ENCODE data around the gene P3H3. TPM values are rescaled to one million over a fixed set of nuclear protein-coding genes. Genes with fewer than 3 reads are reported as not detected.

P3H3 gene
- total and polyA plus RNA-seq, 2 of the 4 experiments (the other 2 are of a cell fraction): 27.8 to 83.9 TPM

- Histone ChIP-seq H4K91ac (ENCODE audit: insufficient read depth, low read depth, low read length) (no peak overlapping the region), H3K23ac (ENCODE audit: low read depth, low read length) (no peak overlapping the region), H3K36me3 (ENCODE audit: control insufficient read depth, insufficient read depth, low read length) (peaks cover 5% of the 10 kb centered on the region; the same call in 1 of the 2 replicates), H3K4ac (ENCODE audit: low read depth, low read length) (no peak overlapping the region), H3K79me1 (ENCODE audit: low read depth in 1 of 2, low read length in 2 of 2) (no peaks in the 10 kb centered on the region), H3K14ac (replicated peaks; ENCODE audit: low read depth, low read length) (no peak overlapping the region), H3K27ac (ENCODE audit: insufficient read depth, low read length) (no peak overlapping the region), H2BK5ac (ENCODE audit: low read depth, low read length, poor library complexity, severe bottlenecking) (no peak overlapping the region), H2AFZ (replicated peaks; ENCODE audit: low read length, poor library complexity) (no peak overlapping the region), H3K27me3 (ENCODE audit: control insufficient read depth, insufficient read depth, low read length) (no peaks in the 10 kb centered on the region), H2BK20ac (ENCODE audit: low read depth, low read length) (no peak overlapping the region), H4K20me1 (ENCODE audit: insufficient read depth, low read length) (no peaks in the 10 kb centered on the region), H3K9me1 (ENCODE audit: insufficient read depth, low read length) (no peaks in the 10 kb centered on the region), H3K4me1 (ENCODE audit: control insufficient read depth, insufficient read depth, low read length) (no peaks in the 10 kb centered on the region), H2AK9ac (replicated peaks; ENCODE audit: low read depth, low read length, poor library complexity) (no peak overlapping the region), H4K8ac (ENCODE audit: low read depth in 2 of 2, low read length in 2 of 2) (no peak overlapping the region), H2AK5ac (ENCODE audit: low read depth, low read length) (no peak overlapping the region), H3K4me3 (ENCODE audit: insufficient read depth, low read depth, low read length) (no peak overlapping the region), H3K56ac (ENCODE audit: extremely low read depth, insufficient read depth, low read length) (no peak overlapping the region), H3K9ac (ENCODE audit: low read depth, low read length) (no peak overlapping the region), H2BK15ac (ENCODE audit: low read depth, low read length) (no peak overlapping the region), H2BK120ac (ENCODE audit: low read depth, low read length) (no peak overlapping the region), H4K5ac (ENCODE audit: low read depth, low read length) (no peak overlapping the region), H3K9me3 (ENCODE audit: control insufficient read depth, insufficient read depth, low read length) (no peaks in the 10 kb centered on the region), H3K18ac (ENCODE audit: low read depth, low read length) (no peak overlapping the region), H3K4me2 (ENCODE audit: low read depth, low read length) (no peak overlapping the region)
- BruUV-seq (replicated peaks): no TSS peak
- POLR2A ChIA-PET (ENCODE audit: unreplicated experiment): no interaction called here
- CTCF ChIA-PET: no interaction called here
- ATAC-seq (ENCODE audit: low read depth): no peak
- intact Hi-C loops (cut with micrococcal nuclease) (no loop called here), in situ Hi-C loops (cut with MboI; ENCODE audit: low sequenced_read_pairs) (no loop called here), dilution Hi-C loops (cut with HindIII; ENCODE audit: low sequenced_read_pairs, unreplicated experiment) (no loop called here)
- no peak for DNase-seq
- no CpG with 5 or more reads among the region's 5 CpGs for WGBS, 2 experiments (ENCODE audit: extremely low coverage in 2 of 2, insufficient read length in 1 of 2)
- TF ChIP-seq ELK1 (IDR thresholded peaks at IDR 0.05; ENCODE audit: borderline replicate concordance, low read depth, low read length) (no peak), CTCF (conservative IDR thresholded peaks at IDR 0.05; ENCODE audit: low read depth, low read length) (no peak), FOS (IDR thresholded peaks at IDR 0.05; ENCODE audit: low read depth, low read length) (no peak), CHD1 (IDR thresholded peaks at IDR 0.05; ENCODE audit: low read depth, low read length) (no peak), MAZ (IDR thresholded peaks at IDR 0.05; ENCODE audit: borderline replicate concordance, low read depth, low read length) (no peak), RFX5 (IDR thresholded peaks at IDR 0.05; ENCODE audit: low read depth, low read length) (no peak)
Observed at GRCh38 chr12:6799147-6799546, 29.1 kb upstream of the P3H3 start.
